Ovary (tissue), 9 donors: ENCODE data around the gene FKBP11. TPM values are rescaled to one million over a fixed set of nuclear protein-coding genes. Genes with fewer than 3 reads are reported as not detected.

Source experiments
- DNase-seq, 5 donors: peaks; one replicate each; pipeline ENCODE4 v3.0.0-alpha.2; 2019 to 2020
- H3K27ac ChIP-seq, 2 donors: fragments of 200-600 bp; one replicate each; pipeline versions ENCODE4 v1.5.1 to v1.8.0; 2019 to 2022
- H3K27me3 ChIP-seq: fragments of 200-600 bp; one replicate; pipeline ENCODE4 v1.8.0; 2022
- H3K36me3 ChIP-seq: fragments of 200-600 bp; sonication (generic); one replicate; pipeline ENCODE4 v1.5.1; 2019
- H3K4me1 ChIP-seq: one replicate; pipeline ENCODE4 v1.8.1; 2013; ENCODE audit warnings: mild to moderate bottlenecking, moderate library complexity; ENCODE audit not compliant: insufficient read depth
- H3K4me3 ChIP-seq: fragments of 200-600 bp; sonication (generic); one replicate; pipeline ENCODE4 v1.5.1; 2017
- H3K9me3 ChIP-seq, 2 donors: fragments of 200-600 bp in 1 of 2; sonication (generic) in 1 of 2; one replicate each; pipeline versions ENCODE4 v1.5.1 to v1.8.1; 2013 to 2019; ENCODE audit warnings: mild to moderate bottlenecking in 1 of 2, moderate library complexity in 1 of 2
- CTCF ChIP-seq, 3 donors: fragments of 450-650 bp in 2 of 3; fragments of 200-600 bp in 1 of 3; IDR thresholded peaks; one replicate each; pipeline versions ENCODE4 v1.5.1 to v1.8.0; 2016 to 2022; ENCODE audit warnings: antibody characterized with exemption in 3 of 3, mild to moderate bottlenecking in 1 of 3
- EP300 ChIP-seq: sonication (generic); formaldehyde crosslinking; IDR thresholded peaks from one replicate; pipeline ENCODE4 v1.6.1; 2017; ENCODE audit warnings: antibody characterized with exemption
- POLR2A ChIP-seq: fragments of 450-650 bp; IDR thresholded peaks from one replicate; pipeline ENCODE4 v1.6.1; 2017; ENCODE audit warnings: antibody characterized with exemption, mild to moderate bottlenecking, moderate library complexity
- WGBS, 3 donors: extraction: QIAGEN DNeasy Blood & Tissue Kit in 1 of 3; methylation state at CpG; one replicate each; pipeline versions ENCODE4 v1.1.5 to v1.1.7; 2013 to 2017; 5-methylcytosine and 5-hydroxymethylcytosine counted together
- intact Hi-C, 4 donors: fragments of 100-400 bp; cut with DNase I; formaldehyde crosslinking; loops; one replicate each; pipeline versions ENCODE4 v1.11.0 to v1.15.1; 2022 to 2023
- polyA plus RNA-seq, 2 donors: library from polyadenylated mRNA; stranded (reverse); fragments of 200-250 nt in 1 of 2; fragments of 350-450 nt in 1 of 2; fragmentation: Illumina TruSeq in 1 of 2; extraction: RNeasy Lipid Tissue Mini Kit (QIAGEN cat#74804) in 1 of 2; gene quantifications; one replicate each; pipeline ENCODE4 v1.2.3, GENCODE V29; 2013 to 2014
- total RNA-seq, 7 donors: library from RNA; depleted of rRNA in 2 of 7; stranded (reverse); fragments of >200 nt in 2 of 7; fragmentation: NEBNext Ultra II Directional in 3 of 7; extraction: Animal tissue kit (Norgen Biotek cat#: 25700) in 3 of 7; gene quantifications; one replicate each; pipeline versions ENCODE4 v1.1.0 to v1.2.4, GENCODE V29; 2016 to 2023
- donor health status: DM: no; HTN: no; CAD: no; lungs with moderate emphysema.
- donor health status: DM: no; HTN: no; CAD: no.
- donor health status: Bipolar disorder and iron deficiency.
- donor health status: DM: yes; HTN: yes; CAD: no.
- donor health status: DM: no; HTN: no; CAD: no.
- donor health status: DM: yes; HTN: yes; CAD: no.

The FKBP11 gene
- total and polyA plus RNA-seq, 9 donors, result 6.6 to 40.9 (median 15.8) TPM

- DNase-seq, result no peak
- no peak overlapping the region for H3K4me3 ChIP-seq
- no peaks in the 10 kb centered on the region for H3K36me3 ChIP-seq
- intact Hi-C loops, result no loop called here
- H3K9me3 ChIP-seq, result no peaks in the 10 kb centered on the region
- 85 to 91% (median 87%) methylated on average over 3 of the region's 3 CpGs for WGBS, 3 donors
- H3K27me3 ChIP-seq, result no peaks in the 10 kb centered on the region
- peaks cover 4% of the 10 kb centered on the region for H3K4me1 ChIP-seq
- H3K27ac ChIP-seq, result no peak overlapping the region
- TF ChIP-seq EP300, result no peak
- no peak for TF ChIP-seq POLR2A
- no peak for TF ChIP-seq CTCF (IDR thresholded peaks at IDR 0.05)
Measured at GRCh38 chr12:48968467-48968866, 43.2 kb upstream of the FKBP11 start.

- H3K36me3 ChIP-seq, result no peaks in the 10 kb centered on the region
- intact Hi-C loops, result no loop called here
- H3K27me3 ChIP-seq, result no peaks in the 10 kb centered on the region
- 64 to 70% (median 69%) methylated on average over 7 of the region's 7 CpGs for WGBS, 3 donors
- H3K4me3 ChIP-seq, result no peak overlapping the region
- TF ChIP-seq EP300 (no peak), POLR2A (no peak), CTCF (IDR thresholded peaks at IDR 0.05) (no peak)
- no peak overlapping the region for H3K27ac ChIP-seq
- no peak for DNase-seq
- no peaks in the 10 kb centered on the region for H3K9me3 ChIP-seq
- peaks cover 4% of the 10 kb centered on the region for H3K4me1 ChIP-seq
Measured at GRCh38 chr12:48967991-48968390, 42.7 kb upstream of the FKBP11 start.

- H3K4me3 ChIP-seq, result no peak overlapping the region
- WGBS, 3 donors, result 37 to 57% (median 41%) methylated on average over 20 of the region's 20 CpGs
- H3K27ac ChIP-seq, result no peak overlapping the region
- peaks cover 2% of the 10 kb centered on the region for H3K4me1 ChIP-seq
- DNase-seq, result no peak
- intact Hi-C loops, result no loop called here
- no peaks in the 10 kb centered on the region for H3K9me3 ChIP-seq
- TF ChIP-seq CTCF (IDR thresholded peaks at IDR 0.05) (no peak), POLR2A (no peak), EP300 (no peak)
- H3K36me3 ChIP-seq, result no peaks in the 10 kb centered on the region
- H3K27me3 ChIP-seq, result no peaks in the 10 kb centered on the region
Measured at GRCh38 chr12:48966177-48966895, 41.0 kb upstream of the FKBP11 start.

GRCh38 chr12:48965298-48965838 is 40.1 kb upstream of the FKBP11 start:
- Histone ChIP-seq H3K4me3 (no peak overlapping the region), H3K4me1 (peaks cover 2% of the 10 kb centered on the region), H3K27me3 (no peaks in the 10 kb centered on the region), H3K9me3 (no peaks in the 10 kb centered on the region), H3K27ac (no peak overlapping the region), H3K36me3 (no peaks in the 10 kb centered on the region)
- TF ChIP-seq CTCF (IDR thresholded peaks at IDR 0.05), result no peak
- intact Hi-C loops, result no loop called here
- no peak for DNase-seq
